ENCODE results near the gene OR10H3. TPM values are rescaled to one million over a fixed set of nuclear protein-coding genes. Genes with fewer than 3 reads are reported as not detected.
"Not testable (repeated sequence)": the region's sequence is repeated elsewhere in the genome, so short reads cannot be mapped to it uniquely, and the experiment has no call there.

OR10H3 gene
- total RNA-seq, 4 donors from 2014 or later = not detected

- peak overlapping the region; percentile 75 to 86 (median 77) for H3K27ac ChIP-seq (replicated peaks in 1 of 4)
- no peak for TF ChIP-seq EP300 (IDR thresholded peaks at IDR 0.05)
- no peak for TF ChIP-seq POLR2AphosphoS5 (IDR thresholded peaks at IDR 0.05)
- no peak for TF ChIP-seq POLR2A (IDR thresholded peaks at IDR 0.05; ENCODE audit: low read depth)
- TF ChIP-seq CTCF (IDR thresholded peaks at IDR 0.05) = no peak
- intact Hi-C loops (cut with DNase I) = no loop called here
Observed at GRCh38 chr19:15780610-15781418, 43.0 kb downstream of the OR10H3 start.

GRCh38 chr19:15781661-15782060, 43.9 kb downstream of the OR10H3 start:
- Histone ChIP-seq H3K27me3 (no peaks in the 10 kb centered on the region), H3K4me1 (peaks cover 22 to 43% (median 27%) of the 10 kb centered on the region in 4 donors), H3K9me3 (no peaks in the 10 kb centered on the region), H3K36me3 (no peaks in the 10 kb centered on the region), H3K27ac (replicated peaks in 1 of 4) (no peak overlapping the region), H3K4me3 (no peak overlapping the region)
- WGBS = 81% methylated on average over 5 of the region's 5 CpGs
- TF ChIP-seq POLR2AphosphoS5 (IDR thresholded peaks at IDR 0.05) = no peak
- TF ChIP-seq CTCF (IDR thresholded peaks at IDR 0.05) = no peak
- TF ChIP-seq POLR2A (IDR thresholded peaks at IDR 0.05; ENCODE audit: low read depth) = no peak
- TF ChIP-seq EP300 (IDR thresholded peaks at IDR 0.05) = no peak
- DNase-seq (ENCODE audit: extremely low spot score) = no peak
- intact Hi-C loops (cut with DNase I) = no loop called here

More at GRCh38 chr19:15780610-15781418, 43.0 kb downstream of the OR10H3 start:
- peaks cover 0 to 2% (median 0%) of the 10 kb centered on the region in 4 donors for H3K36me3 ChIP-seq
- no peaks in the 10 kb centered on the region for H3K27me3 ChIP-seq
- no peak overlapping the region for H3K4me3 ChIP-seq
- WGBS = 75% methylated on average over 7 of the region's 7 CpGs
- H3K9me3 ChIP-seq = no peaks in the 10 kb centered on the region
- DNase-seq (ENCODE audit: extremely low spot score) = peak; percentile 60
- H3K4me1 ChIP-seq = peaks cover 22 to 47% (median 27%) of the 10 kb centered on the region in 4 donors

GRCh38 chr19:15782211-15782610, 44.4 kb downstream of the OR10H3 start:
- no peaks in the 10 kb centered on the region for H3K36me3 ChIP-seq
- intact Hi-C loops (cut with DNase I) = no loop called here
- 88% methylated on average over 1 of the region's 3 CpGs for WGBS
- no peak for DNase-seq (ENCODE audit: extremely low spot score)
- no peaks in the 10 kb centered on the region for H3K27me3 ChIP-seq
- H3K9me3 ChIP-seq = no peaks in the 10 kb centered on the region
- H3K4me3 ChIP-seq = no peak overlapping the region
- no peak overlapping the region for H3K27ac ChIP-seq (replicated peaks in 1 of 4)
- TF ChIP-seq EP300 (IDR thresholded peaks at IDR 0.05) = no peak
- TF ChIP-seq POLR2AphosphoS5 (IDR thresholded peaks at IDR 0.05) = no peak
- TF ChIP-seq POLR2A (IDR thresholded peaks at IDR 0.05; ENCODE audit: low read depth) = no peak
- no peak for TF ChIP-seq CTCF (IDR thresholded peaks at IDR 0.05)
- H3K4me1 ChIP-seq = peaks cover 20 to 37% (median 25%) of the 10 kb centered on the region in 4 donors

- H3K27me3 ChIP-seq; H3K9me3 ChIP-seq; H3K4me3 ChIP-seq; H3K27ac ChIP-seq (replicated peaks in 1 of 4); H3K36me3 ChIP-seq; intact Hi-C loops (cut with DNase I); DNase-seq (ENCODE audit: extremely low spot score): not testable (repeated sequence)
- 78% methylated on average over 7 of the region's 7 CpGs for WGBS
- peaks cover 14 to 31% (median 22%) of the 10 kb centered on the region in 4 donors for H3K4me1 ChIP-seq
Observed at GRCh38 chr19:15782896-15783295, 45.1 kb downstream of the OR10H3 start.

GRCh38 chr19:15787611-15788155, 49.9 kb downstream of the OR10H3 start, which contains the start of gene OR10H5:
OR10H5 (plus strand) TSS chr19:15787661; CDS start chr19:15794049, 6,388 bp downstream.
- Histone ChIP-seq H3K36me3 (no peaks in the 10 kb centered on the region), H3K9me3 (no peaks in the 10 kb centered on the region), H3K27ac (replicated peaks in 1 of 4) (no peak within 1 kb of the TSS), H3K27me3 (peaks cover 0 to 14% (median 0%) of the 10 kb centered on the region in 4 donors), H3K4me1 (no peaks in the 10 kb centered on the region), H3K4me3 (no peak within 1 kb of the TSS)
- TF ChIP-seq POLR2AphosphoS5 (IDR thresholded peaks at IDR 0.05) = no peak
- no peak for TF ChIP-seq POLR2A (IDR thresholded peaks at IDR 0.05; ENCODE audit: low read depth)
- no peak for TF ChIP-seq CTCF (IDR thresholded peaks at IDR 0.05)
- TF ChIP-seq EP300 (IDR thresholded peaks at IDR 0.05) = no peak
- no peak for DNase-seq (ENCODE audit: extremely low spot score)
- intact Hi-C loops (cut with DNase I) = no loop called here
- WGBS = 62% methylated on average over 5 of the region's 6 CpGs

Data from esophagus muscularis mucosa (tissue), 4 donors.